Heart left ventricle (tissue), 16 donors: ENCODE data around the gene SLC39A11. TPM values are rescaled to one million over a fixed set of nuclear protein-coding genes. Genes with fewer than 3 reads are reported as not detected.

ENCODE experiments used
- ATAC-seq, 4 donors: fragments of 200-7000 bp; cut with Tn5 transposase; one replicate each; pipeline ENCODE4 v1.9.1; 2020 to 2022; ENCODE audit warnings: moderate library complexity in 4 of 4, mild to moderate bottlenecking in 3 of 4, moderate number of reproducible peaks in 1 of 4
- DNase-seq, 5 donors: peaks; one replicate each; pipeline ENCODE4 v3.0.0-alpha.2; 2020
- H3K27ac ChIP-seq, 12 donors: fragments of 200-600 bp; sonication (generic) in 4 of 12; one replicate each; pipeline versions ENCODE4 v1.5.0 to v1.8.0; 2016 to 2022; ENCODE audit warnings: mild to moderate bottlenecking in 2 of 12
- H3K27me3 ChIP-seq, 9 donors: fragments of 200-600 bp; sonication (generic) in 2 of 9; one replicate each; pipeline versions ENCODE4 v1.5.1 to v1.8.0; 2016 to 2022; ENCODE audit warnings: mild to moderate bottlenecking in 3 of 9
- H3K36me3 ChIP-seq, 9 donors: fragments of 200-600 bp; sonication (generic) in 2 of 9; one replicate each; pipeline versions ENCODE4 v1.5.0 to v1.8.0; 2018 to 2022; ENCODE audit warnings: mild to moderate bottlenecking in 2 of 9
- H3K4me1 ChIP-seq, 12 donors: fragments of 200-600 bp; sonication (generic) in 4 of 12; one replicate each; pipeline versions ENCODE4 v1.5.0 to v1.8.0; 2016 to 2022; ENCODE audit warnings: mild to moderate bottlenecking in 3 of 12
- H3K4me3 ChIP-seq, 12 donors: fragments of 200-600 bp; sonication (generic) in 4 of 12; one replicate each; pipeline versions ENCODE4 v1.5.0 to v1.8.0; 2017 to 2022; ENCODE audit warnings: mild to moderate bottlenecking in 9 of 12, moderate library complexity in 4 of 12
- H3K9me3 ChIP-seq, 12 donors: fragments of 200-600 bp; sonication (generic) in 4 of 12; one replicate each; pipeline versions ENCODE4 v1.5.0 to v1.8.0; 2016 to 2022; ENCODE audit warnings: mild to moderate bottlenecking in 1 of 12
- CTCF ChIP-seq, 12 donors: fragments of 200-600 bp; sonication (generic) in 4 of 12; IDR thresholded peaks; one replicate each; pipeline versions ENCODE4 v1.5.0 to v1.8.0; 2018 to 2022; ENCODE audit warnings: antibody characterized with exemption in 12 of 12, mild to moderate bottlenecking in 5 of 12
- POLR2A ChIP-seq, 2 donors: fragments of 450-650 bp; IDR thresholded peaks; one replicate each; pipeline ENCODE4 v1.6.1; 2017; ENCODE audit warnings: antibody characterized with exemption in 2 of 2, mild to moderate bottlenecking in 2 of 2, moderate library complexity in 2 of 2
- WGBS, 4 donors: extraction: QIAGEN DNeasy Blood & Tissue Kit in 2 of 4; methylation state at CpG; one replicate each; pipeline versions ENCODE4 v1.1.5 to v1.1.7; 2013 to 2018; 5-methylcytosine and 5-hydroxymethylcytosine counted together
- intact Hi-C, 10 donors: fragments of 100-400 bp; cut with DNase I; formaldehyde crosslinking; loops; one replicate each; pipeline versions ENCODE4 v1.11.1 to v1.14.2; 2022
- polyA plus RNA-seq, 2 donors: library from polyadenylated mRNA; stranded (reverse); fragments of 200-250 nt; gene quantifications; one replicate each; pipeline ENCODE4 v1.2.3, GENCODE V29; 2013
- total RNA-seq, 9 donors: library from RNA; depleted of rRNA in 2 of 9; stranded (reverse); fragments of >200 nt in 2 of 9; fragmentation: NEBNext Ultra II Directional in 3 of 9; extraction: Animal tissue kit (Norgen Biotek cat#: 25700) in 3 of 9; gene quantifications; one replicate each; pipeline versions ENCODE4 v1.1.0 to v1.2.4, GENCODE V29; 2016 to 2023
- donor health status: ischemic (EF 13 %, LVEDD 7.1; RV severe dilation, severe dysfunction).
- donor health status: healthy with polysubstance abuse.
- donor health status: DM: no; HTN: yes; CAD: no.
- donor health status: DM: no; HTN: no; CAD: no.
- donor health status: ischemic (EF 25% LVEDD 6.9; RV normal size, moderate dysfunction).
- donor health status: ischemic (EF 25% LVEDD 5.7; RV mildly dilated, moderate dysfunction).
- donor health status: healthy.
- donor health status: DM: yes; HTN: yes; CAD: no.
- donor health status: ischemic (EF 35%, LVEDD 5.7; RV mildly dilated, moderate dysfunction).
- donor health status: nonischemic (EF 11% LVEDD 7.7; RV severe dilation, severe dysfunction).
- donor health status: DM: yes; HTN: yes; CAD: no.
- donor health status: PGD.
- donor health status: ischemic (EF 29% LVEDD 5.4; RV normal size, mild dysfunction).
- donor health status: nonischemic (EF 23%, LVEDD 6.1; RV moderate dilation, normal function).

The SLC39A11 gene
- total and polyA plus RNA-seq, 11 donors: 2.5 to 23.3 (median 8.4) TPM

GRCh38 chr17:72924196-72924595, 168.3 kb downstream of the SLC39A11 start:
- TF ChIP-seq POLR2A (IDR thresholded peaks at IDR 0.05) (no peak), CTCF (IDR thresholded peaks at IDR 0.05) (no peak)
- H3K27ac ChIP-seq: no peak overlapping the region
- H3K27me3 ChIP-seq: no peaks in the 10 kb centered on the region
- WGBS, 4 donors: 87 to 94% (median 87%) methylated on average over 2 of the region's 2 CpGs
- H3K4me1 ChIP-seq: no peaks in the 10 kb centered on the region
- H3K9me3 ChIP-seq: no peaks in the 10 kb centered on the region
- no peaks in the 10 kb centered on the region for H3K36me3 ChIP-seq
- DNase-seq: no peak
- H3K4me3 ChIP-seq: no peak overlapping the region
- intact Hi-C loops: no loop called here
- ATAC-seq: no peak

DNA sequence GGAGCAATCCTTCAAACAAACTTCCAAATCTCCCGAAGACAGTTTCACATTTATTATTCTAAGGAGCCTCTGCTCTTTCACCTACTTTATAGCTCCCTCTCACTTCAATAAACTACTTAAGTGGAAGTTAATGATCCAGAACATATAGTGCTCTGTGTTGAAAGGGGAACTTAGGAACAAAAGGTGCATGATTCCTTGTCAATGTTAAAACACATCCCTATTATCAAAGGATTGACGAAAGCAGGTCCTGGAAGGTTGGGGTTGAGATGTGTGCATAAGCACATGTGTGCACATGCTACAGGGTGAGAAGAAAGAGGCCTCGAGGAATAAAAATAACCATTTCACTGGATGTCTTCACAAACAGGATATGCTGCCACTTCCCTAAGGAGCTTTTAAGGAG, 170.3 kb downstream of the SLC39A11 start:
- Histone ChIP-seq H3K36me3 (peaks cover 0 to 6% (median 0%) of the 10 kb centered on the region in 9 donors), H3K4me1 (no peaks in the 10 kb centered on the region), H3K27me3 (no peaks in the 10 kb centered on the region), H3K9me3 (no peaks in the 10 kb centered on the region), H3K27ac (no peak overlapping the region), H3K4me3 (no peak overlapping the region)
- intact Hi-C loops: no loop called here
- no peak for ATAC-seq
- DNase-seq: no peak
- WGBS, 4 donors: 71 to 75% (median 74%) methylated on average over 3 of the region's 3 CpGs
- TF ChIP-seq CTCF (IDR thresholded peaks at IDR 0.05): no peak
- TF ChIP-seq POLR2A (IDR thresholded peaks at IDR 0.05): no peak

DNA sequence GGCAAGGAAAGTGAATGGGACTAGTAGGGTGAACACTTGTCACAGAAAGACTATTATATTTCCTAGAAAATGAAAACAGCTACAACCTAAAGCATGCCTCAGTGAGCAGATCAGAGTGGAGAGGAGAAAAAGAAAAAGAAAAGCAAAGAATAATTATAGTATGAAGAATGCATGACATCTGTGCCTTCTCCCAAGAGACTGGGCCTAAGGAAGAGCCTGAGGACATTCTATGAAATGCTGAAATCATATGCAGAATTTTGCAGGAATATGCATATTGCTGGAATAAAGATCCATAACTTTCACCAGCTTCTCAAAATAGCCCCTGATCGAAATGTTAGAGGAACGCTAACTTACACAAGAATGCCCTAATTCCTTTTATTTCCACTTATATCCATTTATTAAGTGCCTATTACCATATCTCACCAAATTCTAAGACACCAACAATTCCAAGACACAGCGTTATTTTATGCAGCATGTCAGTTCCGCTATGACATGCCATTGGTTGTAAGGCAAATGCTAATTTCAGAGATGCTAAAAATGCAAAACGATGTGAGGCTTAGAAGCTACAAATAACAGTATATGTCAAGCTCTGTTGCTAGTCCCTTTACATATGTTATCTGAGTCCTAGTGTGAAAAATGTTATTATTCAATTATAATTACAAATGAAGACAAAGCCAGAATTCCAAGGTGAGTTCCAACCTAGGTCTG, 171.0 kb downstream of the SLC39A11 start:
- H3K27ac ChIP-seq: no peak overlapping the region
- TF ChIP-seq CTCF (IDR thresholded peaks at IDR 0.05): no peak
- TF ChIP-seq POLR2A (IDR thresholded peaks at IDR 0.05): no peak
- peaks cover 0 to 8% (median 0%) of the 10 kb centered on the region in 9 donors for H3K36me3 ChIP-seq
- ATAC-seq: no peak
- DNase-seq: no peak
- intact Hi-C loops: no loop called here
- no peaks in the 10 kb centered on the region for H3K27me3 ChIP-seq
- no peaks in the 10 kb centered on the region for H3K4me1 ChIP-seq
- H3K4me3 ChIP-seq: no peak overlapping the region
- no peaks in the 10 kb centered on the region for H3K9me3 ChIP-seq
- 90 to 92% (median 91%) methylated on average over 5 of the region's 5 CpGs for WGBS, 4 donors

DNA sequence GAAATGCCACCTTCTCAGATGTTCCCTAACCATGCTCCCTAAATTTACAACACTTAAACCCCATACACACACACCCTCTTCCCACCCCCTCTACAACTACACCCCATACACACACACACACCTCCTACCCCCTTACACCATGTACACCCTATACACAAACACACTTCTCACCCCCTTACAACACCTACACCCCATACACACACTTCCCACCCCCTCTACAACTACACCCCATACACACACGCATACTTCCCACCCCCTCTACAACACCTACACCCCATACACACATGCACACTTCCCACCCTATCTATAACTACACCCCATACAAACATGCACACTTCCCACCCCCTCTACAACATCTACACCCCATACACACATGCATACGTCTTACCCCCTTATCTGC, 172.0 kb downstream of the SLC39A11 start:
- TF ChIP-seq POLR2A (IDR thresholded peaks at IDR 0.05) (no peak), CTCF (IDR thresholded peaks at IDR 0.05) (no peak)
- WGBS, 4 donors: 86 to 93% (median 90%) methylated on average over 2 of the region's 2 CpGs
- Histone ChIP-seq H3K27ac (no peak overlapping the region), H3K4me3 (no peak overlapping the region), H3K9me3 (no peaks in the 10 kb centered on the region), H3K36me3 (peaks cover 0 to 8% (median 0%) of the 10 kb centered on the region in 9 donors), H3K4me1 (no peaks in the 10 kb centered on the region), H3K27me3 (no peaks in the 10 kb centered on the region)
- DNase-seq (no peak), ATAC-seq (no peak)
- intact Hi-C loops: no loop called here
